ENCODE measurements around the gene GZMM. TPM values are rescaled to one million over a fixed set of nuclear protein-coding genes. Genes with fewer than 3 reads are reported as not detected.
A peak's percentile ranks its signal among the peaks of the same experiment; 100 is the strongest.

GZMM gene
- total RNA-seq, 6 experiments from 2014 or later, result 0.59 to 0.95 (median 0.74) TPM; not detected in 3

- ATAC-seq, result peak; percentile 10 to 46 (median 30)
- WGBS (ENCODE audit: insufficient coverage, low coverage, low lambda C conversion rate, missing lambda C conversion rate), result 37% methylated on average over 17 of the region's 38 CpGs
Measured at GRCh38 chr19:530134-531008, 13.5 kb upstream of the GZMM start.

DNA sequence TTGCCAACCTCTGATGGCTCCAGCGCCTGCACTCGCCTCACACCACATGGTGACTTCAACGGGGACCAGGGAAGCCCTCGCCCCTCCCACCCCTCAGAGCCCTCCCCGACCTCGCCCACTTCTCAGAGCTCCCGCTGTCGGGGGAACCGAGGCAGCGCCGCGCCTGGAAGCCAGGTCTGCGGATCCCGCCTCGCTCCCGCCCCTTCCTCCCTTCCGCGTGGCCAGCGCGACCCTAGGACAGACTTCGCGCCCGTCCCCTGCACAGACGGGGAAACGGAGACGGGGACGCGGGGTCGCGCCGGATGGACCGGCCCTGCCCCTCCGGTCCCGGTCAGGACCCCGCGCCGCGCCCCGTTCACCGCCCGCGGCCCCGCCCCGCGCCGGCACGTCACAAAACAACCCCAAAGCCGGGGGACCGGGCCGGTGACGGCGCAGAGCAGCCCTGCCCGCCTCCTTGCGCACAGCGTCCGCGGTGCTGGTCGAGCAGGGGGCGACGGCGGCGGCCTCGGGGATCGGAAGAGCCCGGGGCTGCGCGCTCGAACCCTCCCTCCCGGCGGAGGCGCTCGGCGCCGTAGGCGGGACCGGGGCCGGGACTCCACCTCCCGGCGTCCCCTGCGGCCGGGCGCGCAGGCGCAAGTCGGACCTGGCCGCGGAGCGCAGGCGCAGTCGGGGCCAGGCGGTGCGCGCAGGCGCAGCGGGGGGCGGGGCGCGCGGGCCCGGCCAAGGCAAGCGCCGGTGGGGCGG is 12.7 kb upstream of the GZMM start:
- TF ChIP-seq POLR2A (IDR thresholded peaks at IDR 0.05), result no peak
- peak in 1 of 4 donors; percentile 6 for TF ChIP-seq CTCF (IDR thresholded peaks at IDR 0.05)
- Histone ChIP-seq H3K4me1 (peaks cover 0 to 23% (median 11%) of the 10 kb centered on the region in 4 donors), H3K36me3 (peaks cover 0 to 6% (median 1%) of the 10 kb centered on the region in 4 donors), H3K9me3 (no peaks in the 10 kb centered on the region), H3K27ac (peak overlapping the region; percentile 57 to 95 (median 88)), H3K27me3 (no peaks in the 10 kb centered on the region), H3K4me3 (peak overlapping the region; percentile 62 to 87 (median 76))
- no CpG with 5 or more reads among the region's 103 CpGs for WGBS (ENCODE audit: insufficient coverage, low coverage, low lambda C conversion rate, missing lambda C conversion rate)
- ATAC-seq (peak; percentile 29 to 62 (median 58)), DNase-seq (peak; percentile 87 to 88 (median 88))
- intact Hi-C loops (cut with DNase I), result no loop called here

More at GRCh38 chr19:530134-531008, 13.5 kb upstream of the GZMM start:
- no peaks in the 10 kb centered on the region for H3K9me3 ChIP-seq
- peaks cover 0 to 19% (median 9%) of the 10 kb centered on the region in 4 donors for H3K4me1 ChIP-seq
- H3K27me3 ChIP-seq, result no peaks in the 10 kb centered on the region
- peak in 1 of 3 donors; percentile 32 for DNase-seq
- H3K4me3 ChIP-seq, result peak overlapping the region; percentile 62 to 87 (median 76)
- H3K27ac ChIP-seq, result peak overlapping the region; percentile 57 to 95 (median 88)
- intact Hi-C loops (cut with DNase I), result no loop called here
- H3K36me3 ChIP-seq, result no peaks in the 10 kb centered on the region
- TF ChIP-seq POLR2A (IDR thresholded peaks at IDR 0.05) (no peak), CTCF (IDR thresholded peaks at IDR 0.05) (no peak)

DNA sequence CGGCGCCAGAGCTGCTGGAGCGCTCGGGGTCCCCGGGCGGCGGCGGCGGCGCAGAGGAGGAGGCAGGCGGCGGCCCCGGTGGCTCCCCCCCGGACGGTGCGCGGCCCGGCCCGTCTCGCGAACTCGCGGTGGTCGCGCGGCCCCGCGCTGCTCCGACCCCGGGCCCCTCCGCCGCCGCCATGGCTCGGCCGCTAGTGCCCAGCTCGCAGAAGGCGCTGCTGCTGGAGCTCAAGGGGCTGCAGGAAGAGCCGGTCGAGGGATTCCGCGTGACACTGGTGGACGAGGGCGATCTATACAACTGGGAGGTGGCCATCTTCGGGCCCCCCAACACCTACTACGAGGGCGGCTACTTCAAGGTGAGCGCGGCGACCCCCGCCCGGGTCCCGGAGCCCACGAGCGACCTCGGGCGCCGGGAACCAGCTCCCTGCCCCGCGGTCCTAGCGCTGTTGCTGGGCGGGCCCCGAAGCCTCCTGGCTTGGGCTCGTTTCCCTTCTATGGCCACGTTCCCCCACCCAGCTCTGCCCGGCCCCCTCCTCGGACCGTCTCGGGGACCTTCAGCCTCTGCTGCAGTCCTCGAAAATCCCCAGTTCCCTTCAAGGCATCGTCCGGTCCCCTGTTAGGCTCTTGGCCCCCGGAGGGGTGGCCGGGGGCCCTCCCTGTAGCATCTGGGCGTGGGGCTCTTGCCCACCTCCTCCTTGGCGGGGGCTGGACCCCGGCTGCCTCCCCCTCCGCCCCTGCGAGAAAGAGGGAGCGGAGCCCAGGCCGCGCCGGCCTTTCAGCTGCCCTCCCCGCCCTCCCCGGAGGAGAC is 11.9 kb upstream of the GZMM start, which contains the start of gene CDC34:
Gene CDC34, plus strand, starts transcription at position 8 of the 808 bp plus-strand sequence. Its CDS starts 172 bp downstream, at position 180.
- DNase-seq, result peak in 1 of 3 donors; percentile 43
- 0% methylated on average over 9 of the region's 84 CpGs for WGBS (ENCODE audit: insufficient coverage, low coverage, low lambda C conversion rate, missing lambda C conversion rate)

More for the DNA sequence above, 11.9 kb upstream of the GZMM start, which contains the start of gene CDC34:
- Histone ChIP-seq H3K36me3 (peaks cover 2 to 13% (median 7%) of the 10 kb centered on the region in 4 donors), H3K4me1 (peaks cover 0 to 23% (median 11%) of the 10 kb centered on the region in 4 donors), H3K9me3 (no peaks in the 10 kb centered on the region), H3K27me3 (no peaks in the 10 kb centered on the region), H3K4me3 (peak within 1 kb of the TSS; percentile 87 to 95 (median 94)), H3K27ac (peak within 1 kb of the TSS; percentile 83 to 95 (median 88))
- peak in 1 of 4 donors; percentile 0 for ATAC-seq
- intact Hi-C loops (cut with DNase I), result no loop called here
- no peak for TF ChIP-seq CTCF (IDR thresholded peaks at IDR 0.05)
- peak; percentile 91 for TF ChIP-seq POLR2A (IDR thresholded peaks at IDR 0.05)

All from right lobe of liver (tissue), 6 donors.